NCI-H2227 treated with DMSO at 0.1 percent for 48 hours (cell line): ENCODE measurements around the gene ARHGEF2.

Experiments
- DNase-seq: peaks from one replicate; lab custom pipeline; 2025; lab: John Stamatoyannopoulos, UW

Gene ARHGEF2

GRCh38 chr1:155971910-155972809 lies 6.2 kb downstream of the ARHGEF2 start:
- no peak for DNase-seq

DNA sequence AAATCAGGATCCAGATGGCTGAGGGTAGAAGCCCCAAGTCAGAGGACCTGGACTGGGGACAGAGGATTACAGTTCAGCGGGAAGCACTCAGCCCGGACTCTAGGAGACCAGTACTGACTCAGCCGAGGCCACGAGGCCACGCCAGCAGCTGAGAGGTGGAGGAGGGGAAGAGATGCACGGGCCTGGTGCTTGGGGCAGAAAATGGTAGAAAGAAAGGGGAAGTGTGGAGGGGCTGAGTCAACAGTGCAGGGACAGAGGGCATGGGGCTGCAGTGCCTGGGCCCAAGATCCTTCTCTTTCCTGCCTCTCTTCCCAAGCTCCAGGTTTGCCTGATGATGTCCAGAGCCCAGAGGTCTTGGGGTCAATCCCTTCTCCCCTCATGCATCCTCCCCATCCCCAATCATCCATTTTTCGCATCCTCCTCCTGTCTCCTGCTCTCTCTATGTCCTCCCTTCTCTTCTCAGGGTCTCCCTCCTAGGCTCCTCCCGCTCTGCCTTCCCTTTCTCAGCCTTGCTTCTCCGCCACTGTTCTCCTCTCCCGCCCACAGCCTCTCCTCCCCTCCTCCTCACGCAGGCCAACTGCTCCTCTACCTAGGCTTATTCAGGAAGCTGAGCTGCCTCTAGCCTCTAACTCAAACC lies 7.7 kb downstream of the ARHGEF2 start:
- peak; percentile 29 for DNase-seq

- no peak for DNase-seq
Observed at GRCh38 chr1:155969377-155969791, 9.0 kb downstream of the ARHGEF2 start.

DNA sequence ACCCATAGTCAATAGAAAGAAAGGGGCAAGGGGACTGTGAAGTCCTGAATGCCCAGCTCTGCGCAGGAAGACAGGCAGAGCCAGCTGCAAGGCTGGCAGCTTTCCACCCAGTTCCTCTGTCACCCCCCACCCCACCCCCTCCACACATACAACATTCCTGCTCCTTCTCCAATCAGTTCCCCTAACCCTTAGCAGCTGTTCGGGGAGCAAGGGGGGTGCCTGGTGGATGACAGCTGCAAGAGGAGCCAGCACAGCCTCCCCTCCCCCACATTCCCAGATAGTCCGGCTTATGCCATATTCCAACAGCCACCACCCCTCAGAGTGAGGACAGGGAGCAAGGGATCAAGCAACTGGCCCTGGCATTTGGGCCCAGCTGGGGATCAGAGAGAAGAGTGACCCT lies 9.7 kb downstream of the ARHGEF2 start:
- no peak for DNase-seq

- DNase-seq: no peak
Observed at GRCh38 chr1:155968051-155968400, 10.3 kb downstream of the ARHGEF2 start.

DNA sequence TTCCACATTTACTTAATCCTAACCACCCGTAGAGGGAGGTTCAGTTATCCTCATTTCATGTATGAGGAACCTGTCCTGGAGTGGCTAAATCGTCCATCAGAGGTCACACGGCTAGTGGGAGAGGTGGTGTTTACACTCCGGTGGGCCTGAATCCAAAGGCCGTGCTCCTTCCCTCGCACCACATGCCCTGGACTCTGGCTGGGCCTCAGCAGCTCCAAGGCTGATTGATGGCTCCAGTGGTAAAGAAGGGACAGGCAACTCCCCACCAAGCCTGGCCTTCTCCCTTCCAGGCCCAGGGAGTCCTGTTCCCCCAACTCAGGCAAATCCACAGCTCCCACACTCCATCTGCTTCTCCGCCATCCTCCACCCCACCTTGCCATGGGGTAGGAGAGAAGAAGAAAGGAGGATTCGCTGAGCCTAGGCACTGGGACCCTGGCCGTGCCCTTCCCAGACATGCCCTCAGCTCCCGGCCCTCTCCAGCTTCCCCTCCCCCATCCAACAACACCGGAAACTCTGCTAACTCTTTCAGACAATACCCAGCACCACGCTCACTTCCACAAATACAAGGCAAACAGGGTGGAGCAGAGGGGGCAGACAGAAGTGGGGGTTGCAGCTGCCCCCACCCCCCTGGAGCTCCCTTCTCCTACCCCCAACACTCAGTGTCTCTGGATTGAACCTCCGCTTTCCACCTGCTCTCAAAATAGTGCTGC lies 10.9 kb downstream of the ARHGEF2 start:
- no peak for DNase-seq

DNA sequence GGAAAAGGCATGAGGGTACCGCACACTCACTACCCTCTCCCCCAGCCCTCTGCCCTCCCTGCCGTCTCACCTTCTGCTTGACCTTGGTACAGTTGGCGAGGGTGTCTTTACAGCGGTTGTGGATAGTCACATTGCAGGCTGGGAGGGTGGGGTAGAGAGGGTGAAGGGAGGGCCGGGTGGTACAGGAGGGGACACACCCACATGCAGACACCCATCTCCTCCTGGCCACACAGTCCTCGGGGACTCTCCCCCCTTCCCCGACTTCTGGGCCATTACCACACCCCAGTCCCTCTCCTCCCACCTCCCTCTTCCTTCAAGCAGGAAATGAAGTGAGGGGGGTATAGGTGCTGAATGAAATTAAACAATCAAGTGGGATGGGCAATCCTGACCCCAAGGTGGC lies 11.6 kb downstream of the ARHGEF2 start:
- no peak for DNase-seq

GRCh38 chr1:155966135-155966534 lies 12.2 kb downstream of the ARHGEF2 start:
- DNase-seq: no peak

- no peak for DNase-seq
Observed at GRCh38 chr1:155964193-155964592, 14.2 kb downstream of the ARHGEF2 start.

DNA sequence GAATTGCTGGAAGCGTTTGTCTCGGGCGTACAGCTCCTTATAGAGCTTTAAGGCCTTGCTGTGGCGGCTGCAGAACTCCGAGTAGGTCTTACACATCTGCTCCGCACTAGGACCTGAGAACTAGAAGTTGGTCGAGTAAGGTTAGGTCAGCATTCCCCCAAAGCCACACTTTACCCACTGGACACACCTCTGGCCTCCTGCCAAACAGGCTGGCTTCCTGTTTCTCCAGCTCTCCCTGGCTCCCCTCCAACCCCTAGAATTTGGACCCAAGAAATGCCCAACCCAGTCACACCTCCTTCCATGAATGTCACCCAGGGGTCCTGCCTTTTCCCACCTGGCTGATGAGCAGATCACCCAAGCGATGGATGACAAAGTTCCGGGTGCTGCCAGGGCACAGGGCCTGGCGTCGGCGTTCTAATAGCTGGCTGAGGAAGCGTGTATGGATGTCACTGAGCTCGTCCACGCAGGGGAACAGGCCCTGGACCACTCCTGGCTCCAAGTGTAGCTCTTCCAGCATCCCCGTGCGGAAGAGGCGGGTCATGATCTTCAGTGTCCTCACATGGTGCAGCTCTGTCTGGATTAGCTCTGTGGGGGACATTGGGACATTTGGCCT lies 15.6 kb downstream of the ARHGEF2 start:
- no peak for DNase-seq

DNA sequence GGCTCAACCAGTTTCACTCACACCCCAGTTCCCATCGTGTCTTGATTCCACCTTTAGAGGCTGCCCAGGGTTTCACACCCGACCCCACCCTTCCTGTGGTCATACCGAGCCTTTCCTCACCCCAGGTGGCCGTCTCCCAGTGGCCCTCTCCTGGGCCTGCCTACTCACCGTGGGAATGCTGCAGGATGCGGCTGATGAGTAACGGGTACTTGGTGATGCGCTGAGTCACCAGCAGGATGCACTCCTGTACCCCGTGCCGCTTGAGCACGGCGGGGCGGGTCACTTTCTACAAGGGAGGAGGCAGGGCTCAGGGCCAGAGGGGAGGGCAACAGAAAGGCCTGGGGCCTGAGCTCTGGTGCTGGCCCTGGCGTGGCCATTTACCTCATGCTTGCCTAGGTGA lies 16.4 kb downstream of the ARHGEF2 start:
- no peak for DNase-seq

GRCh38 chr1:155960081-155960745 lies 18.1 kb downstream of the ARHGEF2 start:
- DNase-seq: no peak

DNA sequence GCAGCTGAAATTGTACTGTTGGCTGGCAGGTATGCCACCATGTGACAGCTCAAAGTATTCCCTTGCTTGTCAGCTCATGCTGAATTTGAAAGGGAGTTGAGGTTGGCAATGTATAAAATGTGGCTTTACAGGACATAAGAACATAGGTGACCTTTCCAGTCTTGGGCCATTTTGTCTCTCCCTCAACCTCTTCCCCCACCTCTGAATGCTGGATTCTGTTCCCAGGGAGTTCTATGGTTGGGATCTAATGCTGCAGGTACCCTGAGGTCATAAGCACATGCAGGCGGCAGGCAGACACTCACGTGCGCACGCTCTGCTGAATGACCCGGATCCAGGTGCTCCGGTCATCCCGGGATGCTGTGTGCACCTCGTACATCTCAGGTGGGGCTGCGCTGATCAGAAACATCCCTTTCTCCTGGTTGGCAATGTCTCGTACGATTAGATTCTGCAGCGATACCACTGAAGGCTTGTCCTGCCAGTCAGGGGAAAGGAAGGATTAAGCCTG lies 20.9 kb downstream of the ARHGEF2 start:
- no peak for DNase-seq

DNA sequence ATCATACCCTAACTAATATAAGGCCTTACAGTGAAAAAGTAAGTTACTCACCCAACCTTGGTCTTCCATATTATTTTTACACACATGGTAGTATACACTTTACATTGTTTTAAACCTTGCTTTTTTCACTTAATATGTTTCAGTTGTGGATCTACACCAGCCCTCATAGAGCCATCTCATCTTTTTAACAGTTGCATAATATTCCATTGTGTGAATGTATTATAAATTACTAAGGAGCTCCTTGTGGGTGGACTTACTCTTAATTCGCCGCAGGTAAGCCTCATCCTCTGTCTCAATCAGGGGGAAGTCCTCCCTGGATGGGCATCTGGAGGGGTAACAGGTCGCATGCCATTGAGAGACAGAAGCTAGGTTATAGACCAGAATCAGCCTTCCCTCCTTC lies 23.7 kb downstream of the ARHGEF2 start:
- no peak for DNase-seq

- no peak for DNase-seq
Observed at GRCh38 chr1:155952505-155952890, 25.8 kb downstream of the ARHGEF2 start.

DNA sequence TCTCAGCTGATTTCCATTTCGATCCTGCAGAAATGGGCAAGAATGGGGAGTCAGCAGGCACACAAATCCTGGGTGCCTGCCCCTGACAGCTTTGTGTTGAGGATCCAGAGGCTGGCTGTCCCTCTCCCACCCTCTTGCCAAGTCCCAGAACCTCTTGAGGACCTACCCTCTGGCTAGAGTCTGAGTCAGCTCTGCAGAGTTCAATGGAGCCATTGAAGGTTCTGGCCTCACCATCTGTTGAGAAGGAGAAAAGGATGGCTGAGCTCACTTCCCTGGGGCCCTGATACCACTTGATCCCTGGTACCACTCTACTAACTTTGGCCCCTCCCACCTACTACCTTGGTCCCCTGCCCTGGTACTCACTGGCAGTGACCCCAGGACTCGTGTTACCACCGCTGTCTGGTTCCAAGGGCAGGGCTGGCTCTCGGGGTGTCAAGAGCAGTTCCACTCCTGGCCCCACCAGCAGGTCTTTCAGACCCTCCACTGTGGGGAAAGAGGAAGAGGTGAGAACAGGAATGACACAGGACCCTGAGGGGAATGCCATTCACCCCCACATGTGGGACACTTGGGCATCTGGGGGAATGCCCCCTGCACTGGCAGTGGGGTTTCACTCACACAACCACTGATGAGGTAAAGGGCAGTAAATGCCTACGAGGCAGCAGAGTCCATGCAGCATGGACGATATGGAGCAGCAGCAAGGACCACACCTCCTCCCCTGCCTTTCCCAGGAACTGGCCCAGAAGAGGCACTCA lies 26.4 kb downstream of the ARHGEF2 start:
- no peak for DNase-seq

- no peak for DNase-seq
Observed at GRCh38 chr1:155950829-155951228, 27.5 kb downstream of the ARHGEF2 start.

DNA sequence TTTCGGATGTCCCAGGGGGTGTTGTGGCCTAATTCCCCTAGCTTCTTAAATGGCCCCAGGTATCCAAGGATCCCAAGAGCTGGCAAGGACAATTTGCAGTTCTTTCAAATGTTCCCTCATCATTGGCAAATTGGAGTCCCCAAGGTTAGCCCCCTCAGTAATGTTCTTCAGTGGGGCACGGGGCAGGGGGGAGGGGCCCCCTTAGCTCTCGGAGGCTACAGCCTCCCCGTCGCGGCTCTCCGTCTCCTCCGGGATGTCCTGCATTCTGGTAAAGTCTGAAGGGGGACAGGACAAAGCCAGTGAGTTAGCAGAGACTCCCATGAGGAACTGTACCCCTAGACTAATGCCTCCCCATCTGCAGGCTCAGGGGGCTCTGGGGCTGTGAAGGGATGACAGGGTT lies 30.6 kb downstream of the ARHGEF2 start:
- DNase-seq: no peak

DNA sequence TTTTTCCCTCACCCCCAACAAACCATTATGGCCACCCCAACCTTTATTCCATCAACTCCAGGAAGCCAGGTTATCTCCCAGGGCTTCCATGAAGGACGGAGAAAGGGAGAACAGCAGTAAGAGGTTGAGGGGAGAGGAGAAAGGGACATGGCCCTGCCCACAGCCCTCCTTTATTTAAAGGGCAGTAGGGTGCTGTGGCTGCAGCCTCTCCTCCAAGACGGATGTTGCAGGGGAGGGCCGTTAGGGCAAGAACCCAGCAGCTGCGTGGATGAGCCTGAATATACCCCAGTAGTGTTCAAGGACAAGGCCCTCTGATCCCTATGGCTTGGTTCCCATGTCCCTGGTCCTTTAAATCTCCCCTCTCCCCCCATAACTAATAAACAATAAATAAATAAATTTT lies 31.1 kb downstream of the ARHGEF2 start:
- DNase-seq: no peak

DNA sequence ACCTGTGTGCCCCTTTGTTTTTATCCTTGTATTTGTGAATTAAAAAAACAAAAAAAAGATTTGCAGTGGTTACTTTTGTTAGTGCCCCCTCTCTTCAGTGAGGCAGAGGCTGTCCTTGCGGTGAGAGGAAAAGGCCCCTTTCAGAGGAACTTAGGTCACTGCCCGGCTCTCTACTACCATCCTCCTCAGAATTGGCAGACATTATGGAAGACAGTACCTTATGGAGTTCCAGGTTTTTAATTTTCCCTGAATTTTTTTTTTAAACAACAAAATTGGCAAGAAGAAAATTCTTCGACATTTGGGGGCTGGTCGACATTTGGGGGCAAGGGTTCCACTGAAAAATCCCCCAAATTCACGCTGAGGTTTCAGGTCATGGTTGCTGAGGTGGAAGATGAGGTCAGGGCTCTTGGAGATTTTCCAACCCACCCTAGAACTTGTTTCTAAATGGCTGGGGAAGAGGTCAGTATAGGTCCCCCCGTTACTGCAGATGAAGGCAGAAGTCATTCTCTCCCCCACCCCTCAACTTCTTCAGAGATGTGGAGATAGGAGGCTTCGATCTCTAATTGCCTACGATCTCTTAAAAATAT lies 31.6 kb downstream of the ARHGEF2 start:
- no peak for DNase-seq

DNA sequence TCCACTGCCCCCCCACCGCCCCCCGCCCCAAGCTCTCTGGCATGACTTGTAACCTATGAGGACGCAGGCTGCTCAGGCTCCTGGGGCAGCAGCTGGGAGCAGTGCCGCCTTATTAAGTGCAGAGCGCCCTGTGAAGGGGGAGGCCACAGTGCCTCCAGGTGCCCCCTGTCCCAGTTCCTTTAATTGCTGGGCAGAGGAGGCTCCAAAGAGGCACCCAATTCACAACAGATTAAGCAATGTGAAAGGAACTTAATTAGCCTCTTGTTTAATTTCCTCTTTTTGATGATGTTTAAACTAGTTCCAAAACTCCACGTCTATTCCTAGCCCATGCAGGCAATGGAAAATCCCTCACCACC lies 33.9 kb downstream of the ARHGEF2 start:
- DNase-seq: no peak
